Skeletal muscle tissue (tissue), 4 donors: Measurements from ENCODE around the gene VOPP1. TPM values are rescaled to one million over a fixed set of nuclear protein-coding genes. Genes with fewer than 3 reads are reported as not detected.

Experiments
- H3K27ac ChIP-seq: one replicate; pipeline ENCODE4 v1.7.0; 2013; ENCODE audit warnings: mild to moderate bottlenecking, low read depth, low read length, inconsistent platforms
- H3K27me3 ChIP-seq, 3 donors: one replicate each; pipeline ENCODE4 v1.7.0; 2013; ENCODE audit warnings: low read length in 3 of 3; ENCODE audit not compliant: control insufficient read depth in 3 of 3, insufficient read depth in 3 of 3
- H3K36me3 ChIP-seq, 3 donors: one replicate each; pipeline ENCODE4 v1.7.0; 2013; ENCODE audit warnings: low read length in 3 of 3; ENCODE audit not compliant: control insufficient read depth in 3 of 3, insufficient read depth in 3 of 3
- H3K4me1 ChIP-seq, 3 donors: one replicate each; pipeline ENCODE4 v1.7.0; 2013; ENCODE audit warnings: low read length in 3 of 3, mild to moderate bottlenecking in 3 of 3; ENCODE audit not compliant: control insufficient read depth in 3 of 3, insufficient read depth in 3 of 3
- H3K4me3 ChIP-seq, 3 donors: one replicate each; pipeline ENCODE4 v1.7.0; 2013; ENCODE audit warnings: low read length in 3 of 3
- H3K9ac ChIP-seq, 3 donors: one replicate each; pipeline ENCODE4 v1.7.0; 2013; ENCODE audit warnings: low read length in 3 of 3, mild to moderate bottlenecking in 3 of 3, moderate library complexity in 2 of 3, low read depth in 1 of 3
- H3K9me3 ChIP-seq, 3 donors: one replicate each; pipeline ENCODE4 v1.7.0; 2013; ENCODE audit warnings: low read length in 3 of 3; ENCODE audit not compliant: control insufficient read depth in 3 of 3
- total RNA-seq: library from RNA; depleted of rRNA; stranded (reverse); fragments of >200 nt; gene quantifications from one replicate; pipeline ENCODE4 v1.2.3, GENCODE V29; 2014
- donor health status: Osteomylitis.

VOPP1 gene
- total RNA-seq, 1 donor from 2014 or later = 23.5 TPM

DNA sequence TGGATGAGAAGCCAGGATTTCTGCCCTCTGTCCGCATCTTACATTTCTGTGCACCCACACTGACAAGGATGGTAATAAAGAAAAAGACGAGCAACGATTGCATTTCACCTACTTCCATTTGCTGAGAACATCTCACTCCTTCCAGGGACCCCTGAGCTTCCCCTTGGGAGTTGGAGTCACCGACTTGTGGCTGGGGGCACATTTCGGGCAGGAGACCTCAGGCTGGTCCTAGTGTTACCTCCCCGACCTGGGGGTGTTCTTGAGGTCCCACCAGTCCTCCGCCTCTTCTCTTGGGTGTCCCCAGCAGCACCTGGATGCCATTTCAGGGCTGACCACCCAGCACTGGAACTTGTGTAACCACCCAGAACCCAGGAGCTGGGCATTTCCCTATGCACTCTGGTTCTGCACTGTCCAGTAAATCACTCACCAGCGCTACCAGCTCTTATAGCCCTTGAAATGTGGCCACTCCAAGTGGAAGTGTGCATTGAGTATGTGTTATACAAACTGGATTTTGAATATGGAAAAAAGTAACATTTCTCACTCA, 122.2 kb downstream of the VOPP1 start:
- no peak overlapping the region for H3K9ac ChIP-seq
- H3K27me3 ChIP-seq = peaks cover 0 to 5% (median 5%) of the 10 kb centered on the region in 3 donors
- H3K27ac ChIP-seq = no peak overlapping the region
- no peaks in the 10 kb centered on the region for H3K4me1 ChIP-seq
- no peak overlapping the region for H3K4me3 ChIP-seq
- no peaks in the 10 kb centered on the region for H3K9me3 ChIP-seq
- H3K36me3 ChIP-seq = no peaks in the 10 kb centered on the region

DNA sequence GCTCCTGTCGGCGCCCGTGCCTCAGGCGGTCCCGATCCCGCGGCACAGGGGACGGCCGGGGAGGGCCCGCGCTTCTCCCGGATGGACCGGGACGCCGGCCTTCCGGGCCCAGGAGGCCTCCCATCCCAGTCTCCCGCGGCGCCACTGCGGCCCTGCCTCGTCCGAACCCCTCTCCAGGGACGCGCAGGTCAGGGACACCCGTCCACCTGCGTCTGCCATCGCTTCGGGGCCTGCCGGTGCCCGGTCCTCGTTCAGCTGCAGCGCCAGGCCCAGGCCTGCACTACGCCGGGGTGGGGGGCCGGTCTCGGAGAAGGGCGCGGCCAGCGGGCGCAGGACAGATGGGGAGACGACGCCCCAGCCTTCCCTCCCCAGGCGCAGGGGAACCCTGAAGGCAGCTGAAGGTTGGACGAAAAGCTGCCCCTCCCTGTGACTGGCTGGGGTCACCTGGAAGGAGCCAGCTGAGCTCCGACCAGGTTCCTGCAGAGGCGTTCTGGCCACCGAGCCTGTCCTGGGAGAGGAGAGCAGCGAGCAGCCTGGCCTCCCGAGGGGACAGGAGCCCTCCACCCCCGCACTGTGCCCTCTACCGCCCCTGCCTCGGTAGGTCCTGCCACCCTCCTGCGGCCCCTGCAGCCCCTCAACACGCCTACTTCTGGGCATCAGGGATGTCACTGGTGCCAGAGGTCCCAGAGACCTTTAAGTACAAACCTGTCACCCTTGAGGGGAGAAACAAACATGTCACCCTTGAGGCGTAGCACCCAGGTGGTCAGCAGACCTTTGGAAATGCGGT, 122.9 kb downstream of the VOPP1 start:
- H3K27me3 ChIP-seq = peaks cover 0 to 5% (median 5%) of the 10 kb centered on the region in 3 donors
- no peak overlapping the region for H3K4me3 ChIP-seq
- no peaks in the 10 kb centered on the region for H3K36me3 ChIP-seq
- H3K9ac ChIP-seq = no peak overlapping the region
- no peak overlapping the region for H3K27ac ChIP-seq
- H3K9me3 ChIP-seq = no peaks in the 10 kb centered on the region
- no peaks in the 10 kb centered on the region for H3K4me1 ChIP-seq

DNA sequence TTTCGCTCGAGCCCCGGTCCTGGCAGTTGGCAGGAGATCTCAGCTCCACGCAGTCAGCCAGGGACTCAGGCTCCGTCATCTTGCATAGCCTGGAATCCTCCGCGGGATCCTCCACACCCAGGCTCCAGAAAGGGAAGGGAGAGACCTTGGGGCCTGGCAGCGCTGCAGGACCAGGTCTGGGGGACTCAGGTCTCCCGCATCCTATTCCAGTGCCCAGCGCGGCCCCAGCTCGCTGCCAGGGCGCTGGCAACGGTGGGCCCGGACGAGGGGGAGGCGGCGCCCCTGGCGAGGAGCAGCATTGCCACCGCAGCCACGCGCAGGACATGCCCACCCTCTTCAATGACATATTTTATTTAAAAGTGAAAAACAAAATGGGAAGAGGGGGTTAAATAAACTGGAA, 123.8 kb downstream of the VOPP1 start:
- H3K9ac ChIP-seq = no peak overlapping the region
- no peaks in the 10 kb centered on the region for H3K4me1 ChIP-seq
- no peak overlapping the region for H3K4me3 ChIP-seq
- H3K27me3 ChIP-seq = peaks cover 0 to 5% (median 5%) of the 10 kb centered on the region in 3 donors
- no peaks in the 10 kb centered on the region for H3K36me3 ChIP-seq
- no peaks in the 10 kb centered on the region for H3K9me3 ChIP-seq
- no peak overlapping the region for H3K27ac ChIP-seq

DNA sequence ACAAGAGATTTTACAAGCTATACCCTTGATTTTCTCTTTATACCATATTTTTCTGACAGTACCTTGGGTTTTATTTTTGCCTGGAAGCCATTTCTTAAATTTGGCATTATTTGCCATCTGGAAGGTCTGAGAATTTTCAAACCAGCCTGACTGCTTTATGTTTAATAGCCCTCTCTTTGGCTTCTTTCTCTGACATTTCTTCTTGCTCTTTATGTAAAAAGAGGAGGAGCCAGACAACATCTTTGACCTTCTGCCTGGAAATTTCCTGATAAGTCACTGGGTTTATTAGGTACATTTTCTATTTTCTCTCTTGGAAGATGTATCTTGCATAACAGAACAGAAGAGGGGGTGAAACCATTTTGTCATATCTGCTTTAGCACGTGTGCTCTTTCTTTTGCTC, 127.5 kb downstream of the VOPP1 start:
- Histone ChIP-seq H3K9ac (no peak overlapping the region), H3K4me1 (peaks cover 14 to 17% (median 16%) of the 10 kb centered on the region in 3 donors), H3K27ac (no peak overlapping the region), H3K9me3 (no peaks in the 10 kb centered on the region), H3K36me3 (no peaks in the 10 kb centered on the region), H3K27me3 (peaks cover 0 to 5% (median 5%) of the 10 kb centered on the region in 3 donors), H3K4me3 (no peak overlapping the region)

DNA sequence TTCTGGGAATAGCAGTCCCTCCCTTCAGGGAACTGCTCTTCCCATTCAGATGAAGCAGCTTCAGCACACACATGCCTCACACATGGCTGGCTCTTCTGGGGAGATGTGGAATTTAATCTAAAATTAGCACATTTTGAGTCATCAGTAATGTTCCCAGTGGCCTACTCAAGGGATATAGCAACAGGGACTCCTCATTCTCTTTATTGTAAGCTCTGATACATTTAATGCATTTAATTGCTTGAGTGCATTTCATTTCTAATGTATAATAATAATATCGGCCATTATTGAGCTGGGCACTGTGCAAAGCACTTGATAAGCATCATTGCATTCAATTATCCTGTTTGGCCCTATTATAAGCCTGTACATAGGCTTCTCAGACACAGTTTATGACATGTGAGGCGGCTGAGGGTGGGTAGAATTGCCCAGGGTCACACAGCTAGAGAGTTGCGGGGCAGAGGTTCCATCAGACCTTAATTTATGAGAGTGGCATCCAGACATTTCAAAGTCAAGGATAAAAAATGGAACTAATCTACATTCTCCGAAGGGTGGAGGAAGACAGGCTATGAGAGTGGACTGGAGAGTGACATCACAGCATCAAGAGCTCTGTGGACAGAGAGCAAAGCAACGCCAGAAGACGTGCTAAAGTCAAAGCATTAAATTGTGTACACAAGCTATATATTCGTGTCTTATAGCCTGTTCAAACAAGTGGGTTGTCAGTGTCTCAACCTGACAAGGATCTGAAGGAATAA, 130.4 kb downstream of the VOPP1 start:
- no peaks in the 10 kb centered on the region for H3K9me3 ChIP-seq
- no peaks in the 10 kb centered on the region for H3K36me3 ChIP-seq
- no peak overlapping the region for H3K9ac ChIP-seq
- no peak overlapping the region for H3K27ac ChIP-seq
- no peak overlapping the region for H3K4me3 ChIP-seq
- H3K4me1 ChIP-seq = peaks cover 25 to 34% (median 33%) of the 10 kb centered on the region in 3 donors
- no peaks in the 10 kb centered on the region for H3K27me3 ChIP-seq

DNA sequence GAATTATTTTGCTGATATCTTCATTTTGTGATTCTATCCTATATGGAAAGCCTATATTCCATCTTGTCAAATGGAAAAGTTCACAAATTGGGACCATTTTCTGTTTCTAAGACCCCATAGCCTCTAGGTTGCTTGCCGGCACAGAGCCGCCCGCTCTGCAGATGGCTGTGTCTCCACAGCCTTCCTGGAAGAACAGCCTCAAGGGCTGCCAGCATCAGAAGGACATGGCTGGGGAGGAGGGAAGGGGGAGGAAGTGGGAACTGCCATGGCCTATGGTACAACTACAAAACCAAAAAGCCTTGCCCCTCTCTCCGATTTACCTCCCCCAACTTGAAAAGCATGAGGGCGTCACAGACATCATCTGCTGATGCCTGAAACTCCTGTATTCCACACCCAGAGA, 131.3 kb downstream of the VOPP1 start:
- H3K36me3 ChIP-seq = no peaks in the 10 kb centered on the region
- no peaks in the 10 kb centered on the region for H3K27me3 ChIP-seq
- no peak overlapping the region for H3K27ac ChIP-seq
- H3K4me3 ChIP-seq = no peak overlapping the region
- H3K4me1 ChIP-seq = peaks cover 25 to 34% (median 33%) of the 10 kb centered on the region in 3 donors
- no peaks in the 10 kb centered on the region for H3K9me3 ChIP-seq
- H3K9ac ChIP-seq = peak overlapping the region in 1 of 3 donors; percentile 62

DNA sequence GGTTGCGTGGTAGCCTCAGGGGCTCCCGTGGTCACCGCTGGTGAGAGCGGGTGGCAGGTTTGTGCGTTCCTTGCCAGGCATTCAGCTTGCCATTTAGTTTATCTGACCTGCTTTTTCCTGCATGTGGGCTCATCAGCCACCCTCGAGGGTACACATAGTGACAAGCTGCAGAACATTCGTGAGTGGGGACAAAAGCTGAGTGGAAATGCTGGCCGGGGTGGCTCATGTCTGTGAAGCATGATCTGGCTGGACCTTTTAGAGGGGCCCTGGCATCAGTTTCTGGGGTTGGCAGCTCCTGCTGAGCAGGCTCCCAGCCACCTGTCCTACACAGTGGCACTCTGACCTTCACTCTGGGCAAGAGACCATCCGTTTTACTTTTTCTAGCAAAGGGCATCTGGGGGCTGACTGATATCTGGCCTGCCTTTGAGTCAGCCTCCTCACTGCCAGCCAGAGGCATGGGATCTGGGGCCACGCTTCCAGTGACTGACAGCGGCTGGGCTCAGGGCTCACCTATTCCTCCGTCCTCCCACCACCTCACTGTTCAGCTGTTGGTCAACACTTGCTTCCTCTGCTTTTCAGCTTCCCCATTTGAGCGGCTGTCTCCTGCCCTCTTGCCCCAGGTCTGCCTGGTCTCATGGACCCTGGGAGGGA, 132.1 kb downstream of the VOPP1 start:
- Histone ChIP-seq H3K36me3 (no peaks in the 10 kb centered on the region), H3K27ac (peak overlapping the region; percentile 30)

DNA sequence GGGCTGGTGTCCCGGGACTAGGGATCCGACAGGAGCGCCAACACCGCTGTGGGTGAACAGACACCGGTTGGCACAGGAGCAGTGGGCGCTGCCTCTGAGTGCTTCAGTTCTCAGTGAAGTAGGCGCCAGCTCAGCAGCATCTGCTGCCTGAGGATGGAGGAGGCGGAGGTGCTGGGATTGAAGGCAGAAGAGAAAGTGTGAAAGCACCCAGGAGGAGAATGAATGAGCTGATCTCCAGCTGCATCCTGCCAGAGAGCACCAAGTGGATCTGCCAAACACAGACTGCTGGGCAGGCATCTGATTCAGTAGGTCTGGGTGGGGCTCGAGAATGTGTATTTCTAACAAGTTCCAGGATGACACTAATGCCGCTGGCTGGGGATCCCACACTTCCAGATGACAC, 132.7 kb downstream of the VOPP1 start:
- Histone ChIP-seq H3K9me3 (no peaks in the 10 kb centered on the region), H3K36me3 (no peaks in the 10 kb centered on the region), H3K9ac (peak overlapping the region in 2 of 3 donors; percentile 47 to 62), H3K27me3 (no peaks in the 10 kb centered on the region), H3K4me1 (peaks cover 25 to 34% (median 33%) of the 10 kb centered on the region in 3 donors), H3K4me3 (peak overlapping the region in 2 of 3 donors; percentile 32 to 35), H3K27ac (peak overlapping the region; percentile 30)

More for the DNA sequence above, 132.1 kb downstream of the VOPP1 start:
- peak overlapping the region in 2 of 3 donors; percentile 24 to 35 for H3K4me3 ChIP-seq
- H3K9ac ChIP-seq = peak overlapping the region in 2 of 3 donors; percentile 23 to 62
- peaks cover 25 to 34% (median 33%) of the 10 kb centered on the region in 3 donors for H3K4me1 ChIP-seq
- H3K27me3 ChIP-seq = no peaks in the 10 kb centered on the region
- H3K9me3 ChIP-seq = no peaks in the 10 kb centered on the region

DNA sequence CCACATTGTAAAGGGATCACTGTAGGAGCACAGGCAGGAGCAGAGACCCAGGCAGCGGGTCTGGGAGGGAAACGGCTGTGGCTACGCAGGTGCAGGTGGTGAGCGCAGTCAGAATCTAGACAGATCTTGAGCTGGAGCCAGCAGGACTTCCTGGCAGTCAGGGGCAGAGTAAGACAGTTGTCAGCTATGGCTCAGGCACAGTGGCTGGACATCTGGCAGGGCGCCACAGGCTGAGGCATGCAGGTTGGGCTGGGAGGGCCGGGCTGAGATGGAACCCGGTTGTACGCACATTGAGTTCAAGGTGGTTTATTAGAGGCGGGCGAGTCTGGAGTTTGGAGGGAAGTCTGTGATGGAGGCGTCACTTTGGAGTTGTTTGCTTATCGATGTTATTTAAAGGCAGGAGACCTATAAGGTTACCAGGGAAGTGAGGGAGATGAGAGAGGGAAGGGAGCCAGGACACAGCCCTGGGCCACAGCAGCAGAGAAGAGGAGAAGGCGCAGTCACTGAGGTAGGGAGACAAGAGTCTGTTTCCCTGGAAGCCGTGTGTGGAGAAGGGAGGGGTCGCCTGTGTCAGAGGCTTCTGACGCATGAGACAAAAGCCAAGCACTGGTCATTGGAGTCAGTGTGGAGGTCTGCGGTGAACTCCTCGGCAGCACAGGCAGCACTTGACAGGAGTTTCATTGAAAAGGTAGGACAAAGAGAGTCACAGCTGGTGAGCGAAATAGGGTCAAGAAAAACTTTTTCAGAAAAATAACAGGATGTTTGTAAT, 133.4 kb downstream of the VOPP1 start:
- Histone ChIP-seq H3K36me3 (no peaks in the 10 kb centered on the region), H3K9ac (peak overlapping the region in 2 of 3 donors; percentile 33 to 47), H3K27ac (no peak overlapping the region), H3K4me3 (peak overlapping the region in 1 of 3 donors; percentile 32), H3K9me3 (no peaks in the 10 kb centered on the region), H3K4me1 (peaks cover 25 to 34% (median 33%) of the 10 kb centered on the region in 3 donors), H3K27me3 (no peaks in the 10 kb centered on the region)
